RPMI8226 (cell line): Measurements from ENCODE around the gene MTR.
A peak's percentile ranks its signal among the peaks of the same experiment; 100 is the strongest.

ENCODE experiments used
- DNase-seq: peaks from one replicate; pipeline ENCODE4 v3.0.0-alpha.2; 2015

Gene MTR

DNA sequence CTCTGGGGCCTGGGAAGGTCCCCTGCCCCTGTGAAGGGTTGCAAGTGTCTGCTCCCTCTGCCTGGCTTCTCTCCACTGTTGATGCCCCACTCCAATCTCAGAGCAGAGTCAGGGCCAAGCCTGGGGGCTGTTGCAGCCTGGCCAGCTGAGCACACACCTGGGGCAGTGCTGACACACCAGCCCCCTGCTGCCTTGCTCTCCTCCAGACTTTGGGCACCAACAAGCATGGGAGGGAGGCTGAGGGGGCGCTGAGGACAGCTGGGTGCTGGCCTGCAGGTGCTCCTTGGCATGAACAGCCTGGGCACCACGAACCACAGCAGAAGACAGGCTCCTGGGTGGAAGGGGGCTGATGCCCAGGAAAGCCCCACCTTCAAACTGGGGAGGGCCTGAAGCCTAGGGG lies 9.6 kb upstream of the MTR start:
- no peak for DNase-seq

- DNase-seq: no peak
Measured at GRCh38 chr1:236786453-236786852, 8.6 kb upstream of the MTR start.

- no peak for DNase-seq
Measured at GRCh38 chr1:236794585-236795034, 482 bp upstream of the MTR start.

DNA sequence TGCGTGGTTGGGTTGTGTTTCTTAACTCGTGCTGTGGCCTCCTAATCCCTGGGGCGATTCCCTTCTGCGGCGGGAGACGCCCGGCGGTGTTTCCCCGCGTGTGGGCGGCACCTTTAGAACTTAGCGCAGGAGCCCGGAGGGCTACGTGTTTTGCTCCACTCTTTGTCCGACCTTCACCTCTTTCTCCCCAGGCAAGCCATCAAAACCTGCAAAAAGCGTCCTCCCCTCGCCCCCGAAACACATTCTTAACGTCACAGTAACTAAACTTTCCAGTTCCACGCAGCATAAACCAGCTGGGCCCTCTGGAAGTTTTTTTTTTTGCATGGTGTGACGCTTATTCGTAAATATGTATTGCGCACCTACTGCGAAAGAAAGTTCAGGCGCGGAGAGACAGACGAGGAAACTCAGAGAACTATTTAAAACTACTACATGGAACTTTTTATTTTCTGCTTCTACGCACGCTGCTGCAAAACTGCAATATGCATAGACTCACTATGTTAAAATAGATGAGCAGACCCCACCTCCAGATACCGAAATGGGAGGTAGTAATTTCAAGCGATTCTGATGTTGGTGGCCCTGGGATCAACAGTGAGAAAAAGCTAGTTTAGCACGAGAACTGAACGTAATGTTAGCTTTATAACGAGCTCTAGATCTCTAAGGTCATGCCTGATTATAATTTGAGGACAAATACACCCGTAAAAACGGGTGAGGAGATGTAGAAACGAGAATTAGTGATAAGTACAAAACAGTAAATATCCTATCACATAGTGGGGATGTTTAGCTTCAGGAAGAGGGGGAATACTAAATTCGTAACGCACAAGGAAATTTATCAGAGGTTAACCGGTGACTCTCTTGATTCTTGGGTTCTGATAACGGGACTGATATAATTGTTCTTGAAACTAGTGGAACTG lies 920 bp downstream of the MTR start:
- DNase-seq: peak; percentile 49

DNA sequence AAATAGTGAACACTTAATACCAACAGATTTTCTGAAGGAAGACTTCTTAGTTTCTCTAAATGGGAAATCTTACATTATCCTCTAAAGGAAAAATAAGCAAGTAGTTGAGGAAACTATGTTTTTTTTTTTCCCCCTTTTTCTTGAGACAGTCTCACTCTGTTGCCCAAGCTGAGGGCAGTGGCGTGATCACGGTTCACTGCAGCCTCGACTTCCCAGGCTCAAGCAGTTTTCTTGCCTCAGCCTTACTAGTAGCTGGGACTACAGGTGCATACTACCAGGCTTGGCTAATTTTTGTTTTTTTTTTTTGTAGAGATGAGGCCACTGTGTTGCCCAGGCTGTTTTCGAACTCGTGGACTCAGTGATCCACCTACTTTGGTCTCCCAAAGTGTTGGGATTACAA lies 3.9 kb downstream of the MTR start:
- no peak for DNase-seq

- no peak for DNase-seq
Measured at GRCh38 chr1:236800002-236800620, 5.0 kb downstream of the MTR start.

DNA sequence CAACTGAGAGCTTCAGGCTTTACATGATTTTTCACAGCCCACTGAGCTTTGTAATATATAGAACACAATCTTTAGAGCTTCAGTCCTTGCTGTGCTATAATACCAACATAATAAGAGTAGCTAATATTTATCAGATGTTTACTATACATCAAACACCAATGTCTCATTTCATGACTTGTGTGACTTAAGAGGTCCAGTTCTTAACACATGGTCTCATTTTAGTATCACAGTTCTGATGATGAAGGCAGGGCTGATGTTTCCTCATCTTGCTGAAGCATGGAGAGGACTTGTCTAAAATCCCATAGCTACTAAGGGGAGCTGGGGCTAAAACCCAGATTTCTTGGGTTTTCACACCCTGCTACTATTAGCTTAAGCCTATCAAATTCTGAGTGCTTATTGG lies 5.5 kb downstream of the MTR start:
- no peak for DNase-seq

GRCh38 chr1:236802264-236802663 lies 7.2 kb downstream of the MTR start:
- no peak for DNase-seq

GRCh38 chr1:236806634-236807033 lies 11.5 kb downstream of the MTR start:
- no peak for DNase-seq

- DNase-seq: no peak
Measured at GRCh38 chr1:236808005-236808404, 12.9 kb downstream of the MTR start.

DNA sequence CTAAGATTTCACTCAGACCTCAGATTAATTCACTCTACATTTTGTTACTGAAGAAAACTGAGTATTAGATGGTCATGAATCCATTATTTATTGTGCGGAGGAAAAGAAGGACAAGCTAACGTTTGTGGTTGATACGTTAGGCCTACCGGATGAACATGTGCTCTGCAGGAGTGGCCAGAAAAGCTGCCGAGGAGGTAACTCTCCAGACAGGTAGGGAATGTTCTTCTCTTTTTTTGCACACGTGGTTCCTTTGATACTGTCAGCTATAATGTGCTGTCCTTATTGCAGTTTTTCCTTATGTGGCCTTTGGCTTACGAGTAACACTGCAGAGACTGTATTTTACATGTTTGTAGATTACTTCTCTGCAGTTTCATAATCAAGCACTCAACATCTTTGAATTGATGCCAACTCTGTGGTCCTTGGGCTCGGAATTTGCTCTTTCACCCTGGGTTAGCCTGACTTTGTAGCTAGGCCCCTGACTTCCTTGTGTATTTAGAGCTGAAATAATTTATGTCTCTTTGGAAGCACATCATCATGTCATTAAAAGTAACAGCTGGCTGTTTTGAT lies 13.6 kb downstream of the MTR start:
- DNase-seq: no peak

- no peak for DNase-seq
Measured at GRCh38 chr1:236809148-236809547, 14.1 kb downstream of the MTR start.

GRCh38 chr1:236810018-236810417 lies 14.9 kb downstream of the MTR start:
- DNase-seq: no peak

GRCh38 chr1:236812334-236813030 lies 17.4 kb downstream of the MTR start:
- DNase-seq: no peak

- no peak for DNase-seq
Measured at GRCh38 chr1:236815941-236816340, 20.8 kb downstream of the MTR start.

DNA sequence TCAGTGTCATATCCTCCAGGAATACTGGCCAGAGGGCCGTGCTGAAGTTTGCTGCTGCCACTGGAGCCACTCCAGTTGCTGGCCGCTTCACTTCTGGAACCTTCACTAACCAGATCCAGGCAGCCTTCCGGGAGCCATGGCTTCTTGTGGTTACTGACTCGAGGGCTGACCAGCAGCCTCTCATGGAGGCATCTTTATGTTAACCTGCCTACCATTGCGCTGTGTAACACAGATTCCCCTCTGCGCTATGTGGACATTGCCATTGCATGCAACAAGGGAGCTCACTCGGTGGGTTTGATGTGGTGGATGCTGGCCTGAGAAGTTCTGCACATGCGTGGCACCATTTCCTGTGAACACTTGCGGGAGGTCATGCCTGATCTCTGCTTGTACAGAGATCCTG lies 24.8 kb downstream of the MTR start:
- no peak for DNase-seq

DNA sequence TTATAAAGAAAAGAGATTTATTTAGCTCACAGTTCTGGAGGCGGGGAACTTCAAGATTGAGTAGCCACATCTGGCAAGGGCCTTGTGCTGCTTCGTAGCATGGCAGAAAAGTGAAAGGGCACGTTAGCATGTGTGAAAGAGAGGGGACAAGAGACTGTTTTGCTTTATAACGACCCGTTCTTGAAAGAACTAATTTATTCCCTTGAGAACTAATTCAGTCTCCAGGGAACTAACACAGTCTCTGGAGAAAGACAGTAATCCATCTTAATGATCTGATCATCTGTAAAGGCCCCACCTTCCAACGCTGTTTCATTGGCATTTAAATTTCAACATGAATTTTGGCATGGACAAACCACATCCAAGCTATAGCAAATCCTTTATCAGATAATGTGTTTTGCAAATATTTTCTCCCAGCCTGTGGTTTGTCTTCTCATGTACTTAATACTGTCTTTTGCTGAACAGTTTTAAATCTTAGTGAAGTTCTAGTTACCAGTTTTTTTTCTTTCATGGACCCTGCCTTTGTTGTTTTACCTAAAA lies 26.1 kb downstream of the MTR start:
- no peak for DNase-seq

GRCh38 chr1:236823559-236823958 lies 28.5 kb downstream of the MTR start:
- DNase-seq: no peak

DNA sequence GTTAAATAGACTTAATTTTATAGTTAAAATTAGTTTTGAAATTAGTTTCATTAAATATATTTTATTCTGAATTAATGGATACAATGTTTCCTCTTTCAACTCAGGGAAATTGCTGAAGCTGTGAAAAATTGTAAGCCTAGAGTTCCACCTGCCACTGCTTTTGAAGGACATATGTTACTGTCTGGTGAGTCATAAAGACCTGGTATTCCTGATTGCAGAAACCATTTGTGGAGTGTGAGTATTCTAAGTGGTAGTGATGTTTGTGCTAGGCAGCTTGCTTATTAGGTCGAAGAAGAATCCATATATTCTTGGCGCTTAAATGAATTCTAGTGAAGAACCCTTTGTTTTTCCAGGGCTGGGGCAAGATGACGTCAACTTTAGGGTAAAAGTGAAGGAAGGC lies 34.0 kb downstream of the MTR start:
- no peak for DNase-seq

DNA sequence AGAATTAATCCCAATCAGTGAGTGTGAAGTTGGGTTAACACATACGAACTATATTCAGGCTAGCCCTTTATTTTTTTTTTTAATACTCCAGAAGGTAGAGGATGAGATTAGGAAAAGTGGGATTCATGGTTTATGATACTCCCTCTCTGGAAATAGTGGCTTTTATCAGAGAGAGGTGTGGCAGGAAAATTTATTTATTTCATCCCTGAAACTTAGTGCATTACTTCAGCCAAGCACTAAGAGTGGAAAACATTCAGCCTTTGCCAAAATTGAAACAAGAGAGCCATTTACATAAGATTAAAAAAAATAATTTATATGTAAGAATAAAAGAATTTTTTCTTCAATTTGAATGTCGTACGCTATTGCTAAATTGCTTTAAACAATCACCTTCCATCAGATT lies 35.0 kb downstream of the MTR start:
- no peak for DNase-seq

- DNase-seq: no peak
Measured at GRCh38 chr1:236830560-236830959, 35.5 kb downstream of the MTR start.

DNA sequence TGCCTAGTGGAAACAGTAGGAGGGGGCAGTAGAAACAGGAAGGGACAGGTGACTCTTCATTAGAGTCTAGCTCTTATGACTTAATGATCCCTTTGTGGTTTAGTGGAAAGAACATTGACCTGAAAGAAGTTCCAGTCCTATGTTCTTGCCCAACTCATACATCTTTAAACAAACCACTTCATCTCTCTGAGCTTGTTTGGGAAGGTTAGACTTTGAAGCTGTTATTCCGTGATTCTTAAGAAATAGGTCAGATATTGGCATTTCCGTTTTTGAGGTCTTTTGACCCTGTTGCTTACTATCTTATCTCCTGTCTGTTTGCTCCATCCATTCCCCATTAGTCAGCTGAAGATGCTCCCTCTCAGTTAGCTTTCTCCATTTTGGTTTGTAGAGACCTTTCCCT lies 38.5 kb downstream of the MTR start:
- no peak for DNase-seq

- no peak for DNase-seq
Measured at GRCh38 chr1:236834876-236835275, 39.8 kb downstream of the MTR start.
